NCI-H2107 treated with DMSO at 0.1 percent for 48 hours (cell line): ENCODE results near the gene TRAPPC10.

Experiments
- DNase-seq: peaks from one replicate; lab custom pipeline; 2025; ENCODE audit not compliant: unreplicated experiment; lab: John Stamatoyannopoulos, UW

The TRAPPC10 gene

DNA sequence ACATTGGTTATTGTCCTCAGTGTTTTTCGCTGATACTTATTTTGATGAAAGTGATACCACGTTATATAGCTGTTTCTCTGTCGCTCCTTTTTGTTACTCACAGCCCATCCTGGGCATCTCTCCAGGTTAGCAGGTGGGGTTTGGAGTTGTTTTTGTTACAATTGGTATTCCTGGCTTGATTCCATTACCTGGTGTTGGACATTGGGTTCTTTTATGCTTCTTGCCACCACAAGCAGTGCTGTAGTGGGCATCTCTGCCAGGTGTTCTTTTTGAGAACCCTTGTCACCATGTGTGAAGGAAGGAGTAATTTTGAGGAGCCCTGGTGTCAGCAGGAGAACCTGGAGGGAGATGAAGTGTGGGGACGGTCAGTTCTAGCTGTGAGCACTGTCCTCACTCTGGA lies 47.6 kb downstream of the TRAPPC10 start:
- DNase-seq: no peak

- DNase-seq: no peak
Measured at GRCh38 chr21:44062380-44062779, 50.3 kb downstream of the TRAPPC10 start.

- DNase-seq: no peak
Measured at GRCh38 chr21:44063151-44063912, 51.2 kb downstream of the TRAPPC10 start.

DNA sequence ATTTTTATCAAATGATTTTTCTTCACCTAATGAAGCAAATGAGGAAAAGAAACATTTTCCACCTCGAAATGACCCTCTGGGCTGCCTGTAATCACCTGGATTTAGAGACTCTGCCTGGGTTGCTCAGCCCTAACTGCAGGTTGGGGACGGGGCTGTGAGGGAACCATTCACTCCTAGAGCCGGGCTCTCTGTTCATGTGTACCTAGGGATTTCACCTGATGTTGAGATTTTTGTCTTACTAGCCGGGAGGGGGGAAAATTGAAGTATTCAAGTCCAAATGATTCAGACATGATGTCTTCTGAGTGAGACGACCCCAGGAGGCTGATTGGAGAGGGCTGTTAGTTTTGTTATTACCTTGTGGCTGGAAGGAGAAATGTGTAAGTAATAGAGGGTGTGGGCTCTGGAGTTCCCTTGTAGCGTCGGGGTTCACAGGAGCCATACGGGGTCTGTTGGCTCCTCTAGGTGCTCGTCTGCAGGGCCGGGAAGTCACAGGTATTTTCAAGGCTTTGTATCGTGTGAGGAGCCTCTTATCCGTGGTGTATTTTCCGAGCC lies 52.8 kb downstream of the TRAPPC10 start:
- no peak for DNase-seq

DNA sequence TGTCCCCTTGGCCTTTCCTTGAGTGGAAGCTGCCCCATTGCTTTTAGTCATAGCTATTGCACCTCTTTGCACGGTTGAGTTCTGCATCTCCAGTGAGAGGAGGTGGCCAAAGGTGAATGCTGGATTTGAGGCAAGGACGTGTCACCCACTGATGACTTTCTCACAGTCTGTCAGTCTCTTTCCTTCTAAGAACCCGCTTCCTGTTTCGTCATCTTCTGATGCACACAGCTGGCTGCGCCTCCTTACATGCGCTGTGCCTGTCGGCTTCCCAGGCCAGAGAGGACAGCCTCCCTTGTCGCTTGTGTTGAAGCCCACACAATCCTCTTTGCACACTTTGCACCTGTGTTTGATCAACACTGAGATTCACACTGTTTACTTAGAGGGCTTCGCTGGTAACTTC lies 53.3 kb downstream of the TRAPPC10 start:
- no peak for DNase-seq

DNA sequence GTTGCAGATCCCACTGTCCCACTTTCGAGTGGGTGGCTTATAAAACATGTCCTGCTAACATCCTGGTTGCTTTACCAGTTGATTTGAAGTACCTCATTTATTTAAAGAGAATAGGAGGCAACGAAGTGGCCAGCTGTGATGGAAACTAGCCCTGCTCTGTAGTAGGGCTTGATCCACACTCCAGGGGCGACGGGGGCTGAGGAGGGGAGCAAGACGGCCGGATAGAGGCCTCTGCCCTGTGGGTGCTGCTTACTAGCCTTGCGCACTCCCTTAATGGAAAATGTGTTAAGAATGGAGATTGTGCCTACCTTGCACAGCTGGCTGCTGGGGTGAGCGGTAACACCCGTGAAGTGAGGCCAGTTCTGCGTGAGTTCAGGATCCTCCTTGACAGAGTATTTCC lies 54.0 kb downstream of the TRAPPC10 start:
- no peak for DNase-seq

DNA sequence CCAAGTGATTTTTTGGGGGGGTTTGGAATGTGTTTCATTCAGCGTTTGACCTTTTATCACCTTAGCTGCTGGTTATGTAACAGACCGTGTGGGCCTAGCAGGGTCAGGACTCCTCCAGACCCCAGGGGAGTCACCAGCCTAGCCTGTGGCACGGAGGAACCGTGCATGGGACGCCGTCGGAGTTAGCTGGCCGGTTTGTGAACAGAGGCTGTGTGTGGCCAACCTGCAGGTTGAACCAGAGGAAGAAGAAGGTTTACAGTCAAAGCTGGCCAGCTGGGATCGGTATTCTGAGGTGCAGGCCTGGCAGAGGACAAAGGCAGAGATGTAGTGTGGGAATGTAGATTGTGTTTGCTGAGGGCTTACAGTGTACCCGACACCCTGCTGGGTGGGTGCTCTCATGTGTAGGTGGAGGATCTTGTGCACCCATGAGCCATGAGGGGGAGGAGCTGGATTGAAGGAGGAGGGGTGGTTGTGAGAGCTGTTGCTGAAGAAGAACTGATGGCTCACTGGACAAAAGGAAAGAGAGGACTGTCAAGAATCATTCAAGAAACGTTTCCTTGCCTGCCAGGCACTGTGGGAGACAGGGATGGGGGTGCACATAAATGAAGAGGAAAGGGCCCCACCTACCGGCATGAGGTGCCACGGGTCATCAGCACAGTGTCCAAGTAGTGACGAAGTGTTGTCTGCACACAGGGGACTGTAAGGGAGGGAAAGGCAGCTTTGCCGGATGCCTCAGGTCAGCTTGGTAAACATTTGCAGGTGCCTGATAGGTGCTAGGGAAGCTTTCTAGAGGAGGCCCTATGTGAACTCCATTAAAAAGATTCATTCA lies 55.1 kb downstream of the TRAPPC10 start:
- no peak for DNase-seq

DNA sequence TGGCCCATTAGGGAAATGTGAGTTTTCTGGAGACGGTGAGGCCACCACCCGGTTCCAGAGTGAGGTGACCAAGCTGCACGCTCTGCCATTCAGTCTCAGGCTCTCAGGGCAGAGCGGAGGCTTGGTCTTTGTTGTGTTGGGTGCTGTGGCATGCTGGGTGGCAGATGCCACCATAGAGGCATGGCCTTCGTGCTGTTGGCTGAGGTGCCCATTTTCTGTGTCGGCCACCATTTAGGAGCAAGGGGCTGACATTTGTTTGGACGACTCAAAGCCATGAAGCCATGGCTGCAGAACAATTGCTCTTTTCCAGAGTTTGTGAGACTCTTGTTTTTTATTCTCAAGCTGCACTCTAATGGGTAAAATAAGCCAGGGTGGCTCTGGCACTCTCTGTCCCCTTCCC lies 58.3 kb downstream of the TRAPPC10 start:
- no peak for DNase-seq

- DNase-seq: no peak
Measured at GRCh38 chr21:44071359-44072104, 59.4 kb downstream of the TRAPPC10 start.

GRCh38 chr21:44072111-44072510 lies 60.0 kb downstream of the TRAPPC10 start:
- no peak for DNase-seq

- DNase-seq: no peak
Measured at GRCh38 chr21:44074315-44074958, 62.3 kb downstream of the TRAPPC10 start.

- no peak for DNase-seq
Measured at GRCh38 chr21:44076316-44076715, 64.2 kb downstream of the TRAPPC10 start.

- DNase-seq: no peak
Measured at GRCh38 chr21:44078411-44078981, 66.4 kb downstream of the TRAPPC10 start.

DNA sequence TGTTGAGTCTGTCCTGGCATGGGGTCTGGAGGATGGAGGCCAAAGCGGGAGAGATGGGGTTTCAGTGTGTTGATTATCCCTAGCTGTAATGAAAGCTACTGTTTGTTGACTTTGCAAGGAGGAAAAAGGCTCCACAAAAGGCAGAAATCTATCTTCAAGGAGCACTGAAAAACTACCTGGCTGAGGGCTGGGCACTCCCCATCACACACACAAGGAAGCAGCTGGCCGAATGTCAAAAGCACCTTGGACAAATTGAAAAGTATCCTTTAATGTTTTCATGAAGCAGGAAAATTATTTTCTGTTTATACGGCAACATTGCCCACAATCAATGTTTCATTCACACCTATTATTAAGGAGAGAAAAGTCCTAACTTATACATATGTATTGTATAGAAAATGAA lies 67.3 kb downstream of the TRAPPC10 start:
- DNase-seq: no peak

DNA sequence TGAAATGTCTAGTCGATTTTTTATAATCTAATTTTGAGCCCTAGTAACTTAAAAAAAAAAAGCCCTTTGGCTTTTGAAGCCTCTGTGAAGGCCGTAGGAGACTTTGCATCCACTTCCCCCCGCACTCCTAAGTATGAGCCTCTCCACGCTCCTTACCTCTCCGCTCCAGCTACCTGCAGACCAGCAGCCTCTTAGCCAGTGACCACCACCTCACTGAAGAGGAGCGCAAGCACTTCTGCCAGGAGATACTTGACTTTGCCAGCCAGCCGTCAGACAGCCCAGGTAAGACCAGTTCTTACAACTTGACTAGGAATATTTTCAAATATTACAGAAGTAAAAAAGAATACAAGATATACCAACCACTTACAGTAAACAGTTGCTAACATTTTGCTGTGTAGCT lies 67.7 kb downstream of the TRAPPC10 start:
- no peak for DNase-seq

GRCh38 chr21:44082648-44083440 lies 70.7 kb downstream of the TRAPPC10 start:
- DNase-seq: no peak

- no peak for DNase-seq
Measured at GRCh38 chr21:44083631-44084291, 71.7 kb downstream of the TRAPPC10 start.

- DNase-seq: no peak
Measured at GRCh38 chr21:44084496-44085241, 72.6 kb downstream of the TRAPPC10 start.
